A549 (cell line): ENCODE measurements around the gene SERTAD2.

Source experiments
- CTCF ChIP-seq: fragments of >200 bp; sonication (Bioruptor Twin); formaldehyde crosslinking; IDR thresholded peaks from 3 replicates; pipeline ENCODE4 v1.5.1; 2016
- EP300 ChIP-seq, 2 experiments: fragments of >200 bp; sonication (Bioruptor Twin); formaldehyde crosslinking; IDR thresholded peaks; 2 replicates in 1 of 2; 3 replicates in 1 of 2; pipeline ENCODE4 v1.6.1; 2016 to 2017
- POLR2A ChIP-seq: IDR thresholded peaks from 2 replicates; pipeline ENCODE4 v1.6.1; 2012; ENCODE audit warnings: mild to moderate bottlenecking, low read length
- REST ChIP-seq: fragments of 200-600 bp; sonication (generic); IDR thresholded peaks from 2 replicates; pipeline ENCODE4 v1.6.1; 2016; ENCODE audit warnings: antibody characterized with exemption, mild to moderate bottlenecking, moderate library complexity
- TP53 ChIP-seq: fragments of 250-450 bp; sonication (Bioruptor Pico); IDR thresholded peaks from 2 replicates; pipeline ENCODE4 v1.5.0; 2021; ENCODE audit warnings: mild to moderate bottlenecking, moderate library complexity
- TF ChIP-seq, protein P1 (sequence below): IDR thresholded peaks from 2 replicates; pipeline ENCODE4 v1.6.1; 2012; ENCODE audit warnings: low read depth, borderline replicate concordance

- TF ChIP-seq CTCF (no peak), POLR2A (no peak), REST (no peak), TP53 (CRISPR knock-in tag) (no peak), EP300 (IDR thresholded peaks at IDR 0.05) (no peak)
- TF ChIP-seq, protein P1, sequence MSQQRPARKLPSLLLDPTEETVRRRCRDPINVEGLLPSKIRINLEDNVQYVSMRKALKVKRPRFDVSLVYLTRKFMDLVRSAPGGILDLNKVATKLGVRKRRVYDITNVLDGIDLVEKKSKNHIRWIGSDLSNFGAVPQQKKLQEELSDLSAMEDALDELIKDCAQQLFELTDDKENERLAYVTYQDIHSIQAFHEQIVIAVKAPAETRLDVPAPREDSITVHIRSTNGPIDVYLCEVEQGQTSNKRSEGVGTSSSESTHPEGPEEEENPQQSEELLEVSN, result no peak
These were observed 19.0 kb upstream of the SERTAD2 start for GRCh38 chr2:64672708-64673107.
